HG03196 (cell line): Measurements from ENCODE around the gene OSM.

Source experiments
- ATAC-seq: cut with Tn5 transposase; IDR thresholded peaks from one replicate; pipeline ENCODE4 v1.9.1; 2021; ENCODE audit not compliant: unreplicated experiment

Gene OSM

DNA sequence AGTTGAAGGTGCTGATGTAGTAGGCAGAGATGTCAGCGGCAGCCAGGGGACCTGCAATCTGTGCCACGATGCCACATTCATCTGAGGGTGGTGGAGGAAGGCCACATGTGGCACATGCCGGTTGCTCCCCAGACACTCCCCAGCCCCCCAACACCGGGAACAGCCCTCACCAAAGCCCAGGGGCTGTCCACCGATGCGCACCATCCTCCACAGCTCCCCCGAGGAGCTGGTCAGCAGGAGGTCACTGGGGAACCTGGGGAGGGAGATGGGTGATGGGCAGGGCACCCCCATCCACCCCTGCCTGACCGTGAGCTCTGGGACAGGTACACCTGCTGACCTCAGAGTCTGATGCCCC, 19.2 kb upstream of the OSM start:
- no peak for ATAC-seq

DNA sequence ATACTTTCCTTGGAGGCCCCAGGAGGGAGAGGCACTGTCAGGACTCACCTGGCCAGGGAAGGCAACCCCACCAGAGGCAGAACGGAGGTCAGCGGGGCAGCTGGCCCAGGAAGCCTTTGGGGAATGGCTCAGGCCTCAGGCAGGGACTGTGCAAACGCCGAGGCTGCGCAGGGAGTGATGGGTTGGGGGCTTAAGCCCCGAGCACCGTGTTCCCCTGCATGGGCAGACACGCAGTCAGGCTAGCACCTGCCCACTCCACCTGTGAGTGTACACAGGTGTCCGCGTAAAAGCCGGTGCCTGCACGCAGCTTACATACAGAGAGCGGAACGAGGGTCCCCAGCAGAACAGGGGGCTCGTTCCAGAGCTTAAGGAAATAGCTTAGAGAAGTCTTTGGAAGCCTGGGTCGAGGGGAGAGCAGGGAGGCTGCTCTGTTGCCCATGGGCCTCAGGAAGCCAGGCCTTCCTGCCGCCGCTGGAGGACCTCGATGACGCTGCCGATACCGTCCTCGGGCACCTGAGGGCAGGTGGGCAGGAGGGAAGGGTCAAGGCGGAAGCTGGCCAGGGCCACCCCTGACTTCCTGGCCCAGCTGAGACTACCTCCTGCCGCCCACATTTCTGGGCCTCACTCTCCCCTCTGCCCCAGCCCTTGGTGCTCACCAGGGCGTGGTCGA, 18.7 kb upstream of the OSM start:
- ATAC-seq, result no peak

DNA sequence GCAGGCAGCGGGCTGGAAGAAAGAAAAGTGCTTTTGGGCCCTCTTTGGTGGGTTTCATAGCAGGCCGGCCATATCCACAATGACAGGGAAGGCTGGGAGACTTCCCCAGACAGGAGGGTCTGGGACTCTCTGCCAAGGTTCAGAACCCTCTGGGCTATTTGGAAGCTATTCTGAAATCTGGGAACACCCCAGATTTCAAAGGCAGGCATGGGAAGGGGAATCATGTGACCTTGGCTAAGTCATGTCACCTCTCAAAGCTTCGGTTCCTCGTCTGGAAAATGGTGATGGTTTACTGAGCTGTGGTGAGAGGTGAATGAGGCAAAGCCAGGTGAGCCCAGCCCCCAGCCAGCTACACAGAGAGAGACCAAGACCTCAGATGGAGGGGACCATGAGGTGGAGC, 18.0 kb upstream of the OSM start:
- no peak for ATAC-seq

GRCh38 chr22:30284172-30284571, 17.5 kb upstream of the OSM start:
- ATAC-seq, result no peak

DNA sequence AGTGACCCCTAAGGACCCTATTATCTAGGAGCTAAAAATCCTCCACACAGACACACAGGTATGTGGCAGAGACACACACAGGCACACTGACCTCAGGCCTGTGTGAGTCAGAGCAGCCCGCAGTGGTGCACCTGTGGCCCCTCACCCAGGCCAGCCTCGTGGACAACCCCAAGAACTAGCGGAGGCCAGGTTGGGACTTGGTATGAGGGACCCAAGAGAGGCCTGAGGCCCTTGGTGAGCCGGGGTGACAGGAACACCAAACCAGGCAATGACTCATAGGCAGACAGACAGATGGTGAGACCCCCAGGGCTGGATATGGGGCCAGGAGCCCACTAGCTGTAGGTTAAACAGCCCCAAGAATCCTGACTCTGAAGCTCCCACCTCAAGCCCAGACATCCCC, 16.7 kb upstream of the OSM start:
- no peak for ATAC-seq

GRCh38 chr22:30282616-30283046, 16.0 kb upstream of the OSM start:
- ATAC-seq, result no peak

GRCh38 chr22:30280505-30280904, 13.9 kb upstream of the OSM start:
- ATAC-seq, result no peak

DNA sequence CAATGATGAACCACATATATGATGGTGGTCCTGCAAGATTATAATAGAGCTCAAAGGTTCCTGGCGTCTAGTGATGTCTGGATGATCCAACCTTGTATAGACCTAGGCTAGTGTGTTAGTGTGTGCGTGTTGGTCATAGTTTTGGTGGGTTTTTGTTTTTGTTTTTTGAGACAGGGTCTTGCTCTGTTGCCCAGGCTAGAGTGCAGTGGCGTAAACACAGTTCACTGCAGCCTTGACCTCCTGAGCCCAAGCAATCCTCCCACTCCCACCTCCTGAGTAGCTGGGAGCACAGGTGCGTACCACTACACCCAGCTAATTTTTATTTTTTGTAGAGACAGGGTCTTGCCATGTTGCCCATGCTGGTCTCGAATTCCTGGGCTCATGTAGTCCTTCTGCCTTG, 13.3 kb upstream of the OSM start:
- no peak for ATAC-seq

DNA sequence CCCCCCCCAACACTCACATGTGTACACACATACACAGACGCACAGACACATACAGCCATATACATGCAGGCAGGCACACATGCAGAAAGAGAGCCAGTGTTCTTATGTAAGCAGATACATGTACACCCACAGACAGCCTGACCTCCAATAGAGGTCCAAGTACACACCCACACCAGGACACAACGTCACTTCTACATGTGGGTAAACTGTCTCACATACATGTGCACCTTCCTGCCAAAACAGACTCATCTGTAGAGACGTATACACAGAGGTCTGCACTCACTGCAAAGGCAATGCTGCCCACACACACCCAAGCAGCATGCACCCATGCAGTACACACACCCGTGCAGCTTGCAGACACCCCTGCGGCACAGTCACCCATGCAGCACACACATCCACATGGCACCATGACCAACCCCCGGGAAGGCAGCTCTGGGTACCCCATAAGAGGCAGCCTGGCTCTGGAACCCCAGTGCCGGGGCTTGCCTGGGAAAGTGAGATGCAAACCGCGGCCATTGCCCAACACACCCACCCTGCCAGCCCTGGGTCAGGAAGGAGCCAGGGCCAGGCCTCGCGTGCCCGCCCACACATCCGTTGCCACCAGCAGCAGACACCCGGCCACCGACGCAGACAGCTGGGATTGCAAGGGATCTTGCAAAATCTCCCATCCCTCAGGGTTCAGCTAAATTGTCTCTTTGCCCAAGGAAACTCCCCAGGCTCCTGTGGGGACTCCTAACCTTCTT, 12.6 kb upstream of the OSM start:
- ATAC-seq, result no peak

DNA sequence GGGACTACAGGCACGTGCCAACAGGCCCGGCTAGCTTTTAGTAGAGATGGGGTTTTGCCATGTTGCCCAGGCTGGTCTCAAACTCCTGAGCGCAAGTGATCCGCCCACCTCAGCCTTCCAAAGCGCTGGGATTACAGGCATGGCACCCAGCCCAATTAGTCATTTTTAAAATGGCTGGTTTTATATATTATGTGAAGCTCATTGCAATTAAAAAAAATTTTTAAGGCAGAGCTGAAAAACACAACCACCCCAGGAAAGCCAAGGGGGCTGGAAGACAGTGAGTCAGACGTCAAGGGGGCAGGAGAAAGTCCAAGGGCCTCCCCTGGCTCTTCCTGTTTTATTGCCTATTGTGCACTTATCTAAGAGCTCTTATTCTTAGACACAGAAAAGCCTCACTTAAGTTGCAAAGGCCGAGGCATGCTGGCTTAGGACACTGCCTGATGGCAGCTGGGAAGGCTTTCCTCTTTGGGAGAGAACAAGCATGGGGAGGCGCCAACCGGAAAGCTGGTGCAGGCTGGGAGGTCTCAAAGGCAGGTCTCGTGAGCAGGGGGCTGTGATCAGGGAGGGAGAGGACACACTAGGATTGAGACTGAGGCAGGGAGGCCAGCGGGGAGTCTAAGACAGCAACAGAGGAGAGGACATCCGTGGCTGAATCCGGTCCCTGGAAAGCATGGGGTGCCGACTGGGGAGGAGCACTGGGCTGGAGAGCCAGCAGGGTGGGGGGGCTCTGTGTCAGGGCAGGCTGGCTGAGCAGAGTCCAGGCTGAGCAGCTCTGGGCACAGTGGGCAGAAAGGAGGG, 11.1 kb upstream of the OSM start:
- ATAC-seq, result no peak

- no peak for ATAC-seq
Observed at GRCh38 chr22:30276039-30276438, 9.4 kb upstream of the OSM start.

- no peak for ATAC-seq
Observed at GRCh38 chr22:30275625-30276024, 9.0 kb upstream of the OSM start.

- ATAC-seq, result no peak
Observed at GRCh38 chr22:30274437-30274812, 7.8 kb upstream of the OSM start.

GRCh38 chr22:30273711-30274436, 7.2 kb upstream of the OSM start:
- no peak for ATAC-seq

- ATAC-seq, result no peak
Observed at GRCh38 chr22:30272781-30273601, 6.3 kb upstream of the OSM start.

DNA sequence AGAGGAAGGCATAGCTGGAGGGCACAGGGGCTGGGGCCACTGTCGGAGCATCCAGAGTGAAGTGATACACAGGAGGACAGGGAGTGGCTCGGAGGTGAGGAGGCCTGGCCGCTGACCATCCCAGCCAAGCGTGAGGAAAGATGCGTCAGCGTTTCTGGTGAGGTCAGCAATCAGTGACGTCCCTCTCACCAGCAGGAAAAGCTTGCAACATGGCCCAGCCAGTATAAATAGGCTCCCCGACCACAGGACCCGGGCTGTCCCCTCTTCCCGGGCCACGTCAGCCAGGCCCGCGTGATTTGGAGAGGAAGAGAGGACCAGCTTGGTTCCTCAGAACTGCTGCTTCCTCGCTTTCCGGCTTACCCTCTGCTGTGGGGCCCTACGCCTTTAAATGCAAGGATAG, 4.2 kb upstream of the OSM start:
- ATAC-seq, result no peak

DNA sequence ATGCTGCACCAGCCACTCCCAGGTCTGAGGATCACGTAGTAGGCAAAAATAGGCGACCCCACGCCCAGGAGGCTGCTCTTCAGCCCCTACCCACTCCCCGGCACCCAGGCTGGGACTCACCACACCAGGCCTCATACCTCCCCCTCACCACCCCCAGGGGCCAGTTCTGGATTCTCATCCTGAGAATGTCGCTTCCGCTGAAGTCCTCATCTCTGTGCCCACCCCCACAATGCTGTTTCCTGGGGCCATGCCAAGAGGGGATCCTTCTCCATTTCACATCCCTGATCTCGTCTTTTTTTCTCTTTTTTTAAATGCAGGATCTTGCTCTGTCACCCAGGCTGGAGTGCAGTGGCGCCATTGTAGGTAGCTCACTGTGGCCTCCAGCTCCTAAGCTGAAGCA, 1.7 kb upstream of the OSM start:
- no peak for ATAC-seq

GRCh38 chr22:30267382-30268302, 991 bp upstream of the OSM start:
- no peak for ATAC-seq

DNA sequence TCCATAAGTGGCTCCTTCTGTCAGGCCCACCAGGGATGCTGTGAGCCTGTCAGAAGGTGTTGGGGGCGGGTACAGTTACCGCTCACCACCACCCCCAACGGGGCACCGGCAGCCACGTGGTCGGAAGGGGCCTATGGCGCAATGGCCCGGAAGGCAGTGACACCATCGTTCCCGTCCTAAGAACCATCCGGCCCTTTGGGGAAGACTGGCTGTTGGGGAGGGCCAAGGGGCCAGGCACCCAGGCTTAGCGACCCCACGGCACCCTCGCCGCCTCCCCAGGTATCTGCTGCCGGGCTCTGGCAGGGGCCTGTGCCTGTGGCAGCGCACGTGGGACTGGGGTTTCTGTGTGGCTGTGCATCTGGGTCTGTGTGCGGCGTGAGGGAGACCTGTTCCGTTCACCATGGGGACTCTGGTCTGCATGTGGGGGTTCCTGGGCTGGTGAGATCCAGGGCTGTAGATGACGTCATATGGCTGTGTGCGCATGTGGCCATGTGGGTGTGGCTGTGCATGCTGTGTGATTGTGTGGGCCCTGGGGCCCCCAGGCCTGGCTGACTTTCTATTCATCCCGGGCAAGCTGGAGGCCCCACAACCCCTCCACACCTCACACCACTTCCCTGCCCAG, 717 bp downstream of the OSM start:
- peak; percentile 48 for ATAC-seq
